GM12875 (cell line): Measurements from ENCODE around the gene C19orf85.

Experiments used
- H3K4me3 ChIP-seq: one replicate; pipeline ENCODE4 v1.5.1; 2011; ENCODE audit warnings: low read depth, low read length, control low read depth
- TF ChIP-seq, protein P1 (sequence below): IDR thresholded peaks from 2 replicates; pipeline ENCODE4 v1.5.1; 2011; ENCODE audit warnings: low read depth, mild to moderate bottlenecking, control low read depth, inconsistent platforms, low read length, moderate library complexity, borderline replicate concordance; ENCODE audit not compliant: insufficient read depth

The C19orf85 gene

GRCh38 chr19:55441692-55442321 is 22.7 kb downstream of the C19orf85 start:
- TF ChIP-seq, protein P1, sequence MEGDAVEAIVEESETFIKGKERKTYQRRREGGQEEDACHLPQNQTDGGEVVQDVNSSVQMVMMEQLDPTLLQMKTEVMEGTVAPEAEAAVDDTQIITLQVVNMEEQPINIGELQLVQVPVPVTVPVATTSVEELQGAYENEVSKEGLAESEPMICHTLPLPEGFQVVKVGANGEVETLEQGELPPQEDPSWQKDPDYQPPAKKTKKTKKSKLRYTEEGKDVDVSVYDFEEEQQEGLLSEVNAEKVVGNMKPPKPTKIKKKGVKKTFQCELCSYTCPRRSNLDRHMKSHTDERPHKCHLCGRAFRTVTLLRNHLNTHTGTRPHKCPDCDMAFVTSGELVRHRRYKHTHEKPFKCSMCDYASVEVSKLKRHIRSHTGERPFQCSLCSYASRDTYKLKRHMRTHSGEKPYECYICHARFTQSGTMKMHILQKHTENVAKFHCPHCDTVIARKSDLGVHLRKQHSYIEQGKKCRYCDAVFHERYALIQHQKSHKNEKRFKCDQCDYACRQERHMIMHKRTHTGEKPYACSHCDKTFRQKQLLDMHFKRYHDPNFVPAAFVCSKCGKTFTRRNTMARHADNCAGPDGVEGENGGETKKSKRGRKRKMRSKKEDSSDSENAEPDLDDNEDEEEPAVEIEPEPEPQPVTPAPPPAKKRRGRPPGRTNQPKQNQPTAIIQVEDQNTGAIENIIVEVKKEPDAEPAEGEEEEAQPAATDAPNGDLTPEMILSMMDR: no peak
- H3K4me3 ChIP-seq: no peak overlapping the region

DNA sequence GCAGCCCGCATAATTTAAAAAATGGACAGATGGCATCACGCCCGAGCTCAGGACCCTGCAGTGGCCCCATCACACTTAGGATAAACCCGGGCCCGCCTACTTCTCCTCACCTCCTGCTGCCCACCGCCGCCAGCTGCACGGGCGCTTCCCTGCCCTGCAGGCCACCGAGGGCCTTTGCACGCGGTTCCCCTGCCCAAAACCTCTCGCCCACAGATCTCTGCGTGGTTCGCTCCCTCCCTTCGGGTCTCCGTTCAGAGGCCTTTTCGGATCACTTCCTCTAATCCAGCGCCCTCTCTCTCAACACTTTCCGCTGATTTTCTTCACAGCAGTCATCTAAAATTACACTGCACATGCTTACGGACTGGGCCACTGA is 23.2 kb downstream of the C19orf85 start:
- TF ChIP-seq, protein P1: no peak
- H3K4me3 ChIP-seq: no peak overlapping the region

GRCh38 chr19:55440411-55441105 is 24.0 kb downstream of the C19orf85 start:
- TF ChIP-seq, protein P1: no peak
- no peak overlapping the region for H3K4me3 ChIP-seq

DNA sequence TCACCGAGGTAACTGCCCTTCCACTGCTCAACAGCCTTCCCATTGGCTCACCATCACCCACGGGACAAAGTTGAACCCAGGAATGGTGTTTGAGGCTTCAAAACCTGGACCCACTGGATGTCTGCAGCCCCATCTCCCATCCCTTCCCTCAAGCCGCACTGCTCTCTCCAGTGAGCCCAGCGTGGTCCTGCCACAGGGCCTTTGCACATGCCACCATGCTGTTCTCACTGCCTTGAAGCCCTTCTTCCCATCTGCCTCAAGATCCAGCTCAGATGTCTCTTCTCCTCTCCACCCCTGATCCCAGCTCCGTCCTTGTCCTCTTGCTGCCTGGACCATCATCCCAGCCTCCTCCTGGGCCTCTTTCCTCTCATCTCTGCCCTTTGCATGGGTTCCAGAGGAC is 25.5 kb downstream of the C19orf85 start:
- H3K4me3 ChIP-seq: no peak overlapping the region
- TF ChIP-seq, protein P1: no peak

DNA sequence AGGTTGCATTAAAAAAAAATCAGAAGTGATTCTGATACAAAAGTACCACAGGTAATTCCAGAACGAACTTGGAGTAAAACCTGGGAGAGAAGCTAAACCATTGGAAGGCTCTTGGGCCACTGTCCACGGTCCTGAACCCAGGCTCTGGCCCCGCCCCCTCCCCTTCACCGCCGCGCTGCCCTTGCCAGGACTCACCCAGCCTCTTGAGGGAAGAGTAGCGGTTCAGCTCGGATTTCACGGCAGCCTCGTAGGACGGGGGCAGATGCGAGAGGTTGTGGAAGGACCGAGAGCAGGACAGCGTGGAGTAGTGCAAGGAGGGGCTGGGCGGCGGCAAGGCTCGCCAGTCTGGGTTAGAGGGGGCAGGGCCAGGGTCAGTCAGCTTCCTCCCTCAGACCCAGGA is 27.1 kb downstream of the C19orf85 start:
- TF ChIP-seq, protein P1: no peak
- no peak overlapping the region for H3K4me3 ChIP-seq

GRCh38 chr19:55436847-55437246 is 27.7 kb downstream of the C19orf85 start:
- H3K4me3 ChIP-seq: no peak overlapping the region
- TF ChIP-seq, protein P1: no peak

DNA sequence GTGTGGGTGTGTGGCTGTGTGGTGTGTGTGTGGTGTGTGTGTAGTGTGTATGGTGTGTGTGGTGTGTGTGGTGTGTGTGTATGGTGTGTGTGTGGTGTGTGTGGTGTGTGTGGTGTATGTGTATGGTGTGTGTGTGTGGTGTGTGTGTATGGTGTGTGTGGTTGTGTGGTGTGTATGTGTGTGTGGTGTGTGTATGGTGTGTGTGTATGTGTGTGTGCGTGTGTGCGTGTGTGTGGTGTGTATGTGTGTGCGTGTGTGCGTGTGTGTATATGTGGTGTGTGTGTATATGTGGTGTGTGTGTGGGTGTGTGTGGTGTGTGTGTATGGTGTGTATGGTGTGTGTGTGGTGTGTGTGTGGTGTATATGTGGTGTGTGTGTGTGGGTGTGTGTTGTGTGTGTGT is 29.5 kb downstream of the C19orf85 start:
- no peak overlapping the region for H3K4me3 ChIP-seq
- TF ChIP-seq, protein P1: no peak
